MM.1S (cell line): ENCODE data around the gene EEF2K.

Experiments
- CTCF ChIP-seq: fragments of 300-600 bp; sonication (generic); IDR thresholded peaks from 2 replicates; pipeline ENCODE4 v1.5.1; 2016; ENCODE audit warnings: antibody characterized with exemption, low read length, mixed read lengths
- EZH2 ChIP-seq: fragments of 300-600 bp; sonication (generic); optimal IDR thresholded peaks from 2 replicates; pipeline ENCODE3; 2017; ENCODE audit warnings: low read depth, mild to moderate bottlenecking, antibody characterized with exemption, low read length, mixed read lengths
- EZH2phosphoT487 ChIP-seq: fragments of 300-600 bp; sonication (generic); IDR thresholded peaks from 2 replicates; pipeline ENCODE4 v1.6.1; 2018; ENCODE audit warnings: antibody characterized with exemption, low read length

- TF ChIP-seq CTCF: no peak
- no peak for TF ChIP-seq EZH2
- no peak for TF ChIP-seq EZH2phosphoT487
These were observed 15.8 kb upstream of the EEF2K start for GRCh38 chr16:22190081-22190775.
